ENCODE data around the gene NECAB2.
A peak's percentile ranks its signal among the peaks of the same experiment; 100 is the strongest.
"Not testable (repeated sequence)": the region's sequence is repeated elsewhere in the genome, so short reads cannot be mapped to it uniquely, and the experiment has no call there.

Gene NECAB2

GRCh38 chr16:83937922-83938885 is 29.8 kb upstream of the NECAB2 start:
- Histone ChIP-seq H3K9me3 (no peaks in the 10 kb centered on the region), H3K4me1 (ENCODE audit: control insufficient read depth in 1 of 2, insufficient read depth in 1 of 2, low read depth in 1 of 2, low read length in 1 of 2) (peaks cover 15 to 16% of the 10 kb centered on the region in 2 experiments), H3K27me3 (no peaks in the 10 kb centered on the region), H3K4me3 (ENCODE audit: low read depth in 1 of 2, low read length in 1 of 2) (no peak overlapping the region), H3K36me3 (no peaks in the 10 kb centered on the region), H3K27ac (peak overlapping the region; percentile 78)
- no peak for TF ChIP-seq CTCF (IDR thresholded peaks at IDR 0.05)

GRCh38 chr16:83939266-83939855 is 28.7 kb upstream of the NECAB2 start:
- Histone ChIP-seq H3K4me1 (ENCODE audit: control insufficient read depth in 1 of 2, insufficient read depth in 1 of 2, low read depth in 1 of 2, low read length in 1 of 2) (peaks cover 15 to 16% of the 10 kb centered on the region in 2 experiments), H3K9me3 (no peaks in the 10 kb centered on the region), H3K4me3 (ENCODE audit: low read depth in 1 of 2, low read length in 1 of 2) (no peak overlapping the region), H3K36me3 (no peaks in the 10 kb centered on the region), H3K27ac (peak overlapping the region; percentile 78), H3K27me3 (no peaks in the 10 kb centered on the region)
- no peak for TF ChIP-seq CTCF (IDR thresholded peaks at IDR 0.05)

GRCh38 chr16:83940119-83940518 is 27.9 kb upstream of the NECAB2 start:
- TF ChIP-seq CTCF (IDR thresholded peaks at IDR 0.05), result no peak
- Histone ChIP-seq H3K36me3 (no peaks in the 10 kb centered on the region), H3K27me3 (no peaks in the 10 kb centered on the region), H3K4me3 (ENCODE audit: low read depth in 1 of 2, low read length in 1 of 2) (no peak overlapping the region), H3K9me3 (no peaks in the 10 kb centered on the region), H3K4me1 (ENCODE audit: control insufficient read depth in 1 of 2, insufficient read depth in 1 of 2, low read depth in 1 of 2, low read length in 1 of 2) (peaks cover 15 to 16% of the 10 kb centered on the region in 2 experiments), H3K27ac (peak overlapping the region; percentile 20)

GRCh38 chr16:83940630-83941378 is 27.2 kb upstream of the NECAB2 start:
- H3K36me3 ChIP-seq, result no peaks in the 10 kb centered on the region
- H3K4me1 ChIP-seq (ENCODE audit: control insufficient read depth in 1 of 2, insufficient read depth in 1 of 2, low read depth in 1 of 2, low read length in 1 of 2), result peaks cover 15 to 16% of the 10 kb centered on the region in 2 experiments
- no peak for TF ChIP-seq CTCF (IDR thresholded peaks at IDR 0.05)
- no peaks in the 10 kb centered on the region for H3K9me3 ChIP-seq
- H3K27ac ChIP-seq, result peak overlapping the region; percentile 20
- no peaks in the 10 kb centered on the region for H3K27me3 ChIP-seq
- no peak overlapping the region for H3K4me3 ChIP-seq (ENCODE audit: low read depth in 1 of 2, low read length in 1 of 2)

GRCh38 chr16:83941546-83941945 is 26.5 kb upstream of the NECAB2 start:
- H3K27me3 ChIP-seq; H3K36me3 ChIP-seq; H3K9me3 ChIP-seq; H3K27ac ChIP-seq; H3K4me3 ChIP-seq (ENCODE audit: low read depth in 1 of 2, low read length in 1 of 2): not testable (repeated sequence)
- H3K4me1 ChIP-seq (ENCODE audit: control insufficient read depth in 1 of 2, insufficient read depth in 1 of 2, low read depth in 1 of 2, low read length in 1 of 2), result peaks cover 15 to 16% of the 10 kb centered on the region in 2 experiments

Data from neutrophil (primary cell).